Measurements from ENCODE around the gene CD274. TPM values are rescaled to one million over a fixed set of nuclear protein-coding genes. Genes with fewer than 3 reads are reported as not detected.
A peak's percentile ranks its signal among the peaks of the same experiment; 100 is the strongest.
"Not testable (repeated sequence)": the region's sequence is repeated elsewhere in the genome, so short reads cannot be mapped to it uniquely, and the experiment has no call there.

The CD274 gene
- total RNA-seq, 2 donors from 2014 or later, result 1.7 to 3.2 TPM

- ATAC-seq (peak; percentile 71), DNase-seq (peak in 1 of 2 donors; percentile 68)
- intact Hi-C loops (cut with DNase I, micrococcal nuclease), result no loop called here
These were observed 13.9 kb upstream of the CD274 start for GRCh38 chr9:5436441-5436840.

GRCh38 chr9:5437254-5438216 is 12.8 kb upstream of the CD274 start, which contains the start of gene PLGRKT:
Gene PLGRKT, minus strand, starts transcription at chr9:5437925. Its CDS starts 5,948 bp downstream, at chr9:5431977.
- ATAC-seq, result peak; percentile 92
- DNase-seq, result peak; percentile 95 to 98
- intact Hi-C loops (cut with DNase I, micrococcal nuclease), result no loop called here

- DNase-seq, result peak; percentile 39
- ATAC-seq, result peak; percentile 14
- intact Hi-C loops (cut with DNase I, micrococcal nuclease), result no loop called here
These were observed 11.8 kb upstream of the CD274 start for GRCh38 chr9:5438301-5439162.

- ATAC-seq, result no peak
- intact Hi-C loops (cut with DNase I, micrococcal nuclease), result no loop called here
These were observed 9.9 kb upstream of the CD274 start for GRCh38 chr9:5440426-5440825.

GRCh38 chr9:5441043-5441442 is 9.3 kb upstream of the CD274 start:
- no peak for DNase-seq
- intact Hi-C loops (cut with DNase I, micrococcal nuclease), result no loop called here
- ATAC-seq, result no peak

More at GRCh38 chr9:5440426-5440825, 9.9 kb upstream of the CD274 start:
- no peak for DNase-seq

- DNase-seq, result peak in 1 of 2 donors; percentile 43
- intact Hi-C loops (cut with DNase I, micrococcal nuclease), result no loop called here
- ATAC-seq, result peak; percentile 37
These were observed 7.8 kb upstream of the CD274 start for GRCh38 chr9:5442400-5443011.

- DNase-seq, result no peak
- no peak for ATAC-seq
- intact Hi-C loops (cut with DNase I, micrococcal nuclease), result no loop called here
These were observed 6.5 kb upstream of the CD274 start for GRCh38 chr9:5443850-5444249.

- intact Hi-C loops (cut with DNase I, micrococcal nuclease); ATAC-seq; DNase-seq: not testable (repeated sequence)
These were observed 5.2 kb upstream of the CD274 start for GRCh38 chr9:5445096-5445495.

GRCh38 chr9:5445886-5446285 is 4.5 kb upstream of the CD274 start:
- DNase-seq (no peak), ATAC-seq (no peak)
- intact Hi-C loops (cut with DNase I, micrococcal nuclease), result no loop called here

- DNase-seq (no peak), ATAC-seq (no peak)
- intact Hi-C loops (cut with DNase I, micrococcal nuclease), result no loop called here
These were observed 3.7 kb upstream of the CD274 start for GRCh38 chr9:5446451-5447236.

- no peak for DNase-seq
These were observed 3.0 kb upstream of the CD274 start for GRCh38 chr9:5447337-5447736.

GRCh38 chr9:5448016-5448415 is 2.3 kb upstream of the CD274 start:
- ATAC-seq (no peak), DNase-seq (no peak)
- intact Hi-C loops (cut with DNase I, micrococcal nuclease), result no loop called here

More at GRCh38 chr9:5447337-5447736, 3.0 kb upstream of the CD274 start:
- intact Hi-C loops (cut with DNase I, micrococcal nuclease), result no loop called here
- no peak for ATAC-seq

- no peak for DNase-seq
- intact Hi-C loops (cut with DNase I, micrococcal nuclease), result no loop called here
- no peak for ATAC-seq
These were observed 1.6 kb upstream of the CD274 start for GRCh38 chr9:5448461-5449435.

- ATAC-seq (no peak), DNase-seq (no peak)
- intact Hi-C loops (cut with DNase I, micrococcal nuclease), result loop anchor here in 1 of 2 donors (10.0 kb wide), 1 partner anchor 145 kb away; no protein-coding TSS in a partner anchor
These were observed 602 bp upstream of the CD274 start for GRCh38 chr9:5449521-5450358.

- intact Hi-C loops (cut with DNase I, micrococcal nuclease), result loop anchor here in 1 of 2 donors (10.0 kb wide), 1 partner anchor 143 kb away; no protein-coding TSS in a partner anchor
- ATAC-seq (no peak), DNase-seq (no peak)
These were observed 1.9 kb downstream of the CD274 start for GRCh38 chr9:5452286-5452609.

- DNase-seq, result no peak
- intact Hi-C loops (cut with DNase I, micrococcal nuclease), result loop anchor here in 1 of 2 donors (10.0 kb wide), 1 partner anchor 142 kb away; no protein-coding TSS in a partner anchor
- no peak for ATAC-seq
These were observed 2.7 kb downstream of the CD274 start for GRCh38 chr9:5453004-5453403.

Data from left colon (tissue), 2 donors.